GM23248 (cell line): ENCODE data around the gene ARL6IP1. TPM values are rescaled to one million over a fixed set of nuclear protein-coding genes. Genes with fewer than 3 reads are reported as not detected.

Experiments
- DNase-seq: peaks from one replicate; pipeline ENCODE4 v3.0.0-alpha.2; 2015
- H2AFZ ChIP-seq: fragments of 200-600 bp; sonication (generic); 2 replicates; pipeline ENCODE4 v1.6.1; 2016; ENCODE audit warnings: antibody characterized with exemption
- H3F3A ChIP-seq: fragments of 200-600 bp; sonication (generic); 2 replicates; pipeline ENCODE4 v1.6.1; 2016; ENCODE audit warnings: mild to moderate bottlenecking, antibody characterized with exemption, mixed run types; ENCODE audit not compliant: insufficient read depth
- H3K27ac ChIP-seq: fragments of 200-600 bp; sonication (generic); 2 replicates; pipeline ENCODE4 v1.5.1; 2016; ENCODE audit warnings: mild to moderate bottlenecking
- H3K27me3 ChIP-seq: fragments of 200-600 bp; sonication (generic); replicated peaks from 2 replicates; pipeline ENCODE4 v1.6.1; 2016; ENCODE audit warnings: mild to moderate bottlenecking; ENCODE audit not compliant: insufficient read depth
- H3K36me3 ChIP-seq: fragments of 200-600 bp; sonication (generic); 2 replicates; pipeline ENCODE4 v1.6.1; 2016; ENCODE audit warnings: low read depth, mild to moderate bottlenecking
- H3K4me1 ChIP-seq: fragments of 200-600 bp; sonication (generic); 2 replicates; pipeline ENCODE4 v1.6.1; 2016; ENCODE audit warnings: mild to moderate bottlenecking; ENCODE audit not compliant: insufficient read depth
- H3K4me2 ChIP-seq: fragments of 200-600 bp; sonication (generic); one replicate; pipeline ENCODE4 v1.6.1; 2016; ENCODE audit warnings: mild to moderate bottlenecking; ENCODE audit not compliant: unreplicated experiment
- H3K4me3 ChIP-seq: fragments of 200-600 bp; sonication (generic); 2 replicates; pipeline ENCODE4 v1.5.1; 2016; ENCODE audit warnings: mild to moderate bottlenecking
- H3K79me2 ChIP-seq: fragments of 200-600 bp; sonication (generic); 2 replicates; pipeline ENCODE4 v1.6.1; 2016; ENCODE audit warnings: mild to moderate bottlenecking; ENCODE audit not compliant: insufficient read depth
- H3K9ac ChIP-seq: fragments of 200-600 bp; sonication (generic); 2 replicates; pipeline ENCODE4 v1.6.1; 2016; ENCODE audit warnings: mild to moderate bottlenecking
- H3K9me2 ChIP-seq: fragments of 200-600 bp; sonication (generic); 2 replicates; pipeline ENCODE4 v1.6.1; 2016; ENCODE audit warnings: mixed run types, mild to moderate bottlenecking, moderate library complexity; ENCODE audit not compliant: insufficient read depth
- H3K9me3 ChIP-seq: fragments of 200-600 bp; sonication (generic); one replicate; pipeline ENCODE4 v1.6.1; 2017; ENCODE audit warnings: low read depth
- H4K20me1 ChIP-seq: fragments of 200-600 bp; sonication (generic); 2 replicates; pipeline ENCODE4 v1.6.0; 2016; ENCODE audit not compliant: insufficient read depth
- EZH2 ChIP-seq: fragments of 200-600 bp; sonication (generic); IDR thresholded peaks from 2 replicates; pipeline ENCODE4 v1.6.1; 2018; ENCODE audit warnings: antibody characterized with exemption, mild to moderate bottlenecking; ENCODE audit not compliant: insufficient read depth, poor library complexity, severe bottlenecking
- EZH2phosphoT487 ChIP-seq: fragments of 200-600 bp; sonication (generic); IDR thresholded peaks from 2 replicates; pipeline ENCODE4 v1.6.1; 2018; ENCODE audit warnings: antibody characterized with exemption, moderate library complexity, mild to moderate bottlenecking, low read depth; ENCODE audit not compliant: insufficient read depth
- WGBS, 2 experiments: methylation state at CpG; one replicate each; pipeline ENCODE4 v1.1.6; 2015 to 2017; ENCODE audit warnings: low lambda C conversion rate in 2 of 2, low coverage in 1 of 2; ENCODE audit errors: missing lambda C conversion rate in 2 of 2; 5-methylcytosine and 5-hydroxymethylcytosine counted together
- in situ Hi-C: fragments of 300-500 bp; cut with MboI; formaldehyde crosslinking; loops from 2 replicates; pipeline ENCODE4 v1.15.0; 2020
- polyA plus RNA-seq: library from polyadenylated mRNA; unstranded; fragments of >200 nt; fragmentation: Nextera tagmentation; extraction: Ambion mirVana; gene quantifications from 2 replicates; pipeline ENCODE4 v1.2.1, GENCODE V29; 2016
- total RNA-seq: library from RNA; depleted of rRNA; stranded (reverse); fragments of >200 nt; shearing (Covaris generic); gene quantifications from 2 replicates; pipeline ENCODE4 v1.2.3, GENCODE V29; 2014

ARL6IP1 gene
- total and polyA plus RNA-seq, 2 experiments from 2014 or later: 131 to 201 TPM

DNA sequence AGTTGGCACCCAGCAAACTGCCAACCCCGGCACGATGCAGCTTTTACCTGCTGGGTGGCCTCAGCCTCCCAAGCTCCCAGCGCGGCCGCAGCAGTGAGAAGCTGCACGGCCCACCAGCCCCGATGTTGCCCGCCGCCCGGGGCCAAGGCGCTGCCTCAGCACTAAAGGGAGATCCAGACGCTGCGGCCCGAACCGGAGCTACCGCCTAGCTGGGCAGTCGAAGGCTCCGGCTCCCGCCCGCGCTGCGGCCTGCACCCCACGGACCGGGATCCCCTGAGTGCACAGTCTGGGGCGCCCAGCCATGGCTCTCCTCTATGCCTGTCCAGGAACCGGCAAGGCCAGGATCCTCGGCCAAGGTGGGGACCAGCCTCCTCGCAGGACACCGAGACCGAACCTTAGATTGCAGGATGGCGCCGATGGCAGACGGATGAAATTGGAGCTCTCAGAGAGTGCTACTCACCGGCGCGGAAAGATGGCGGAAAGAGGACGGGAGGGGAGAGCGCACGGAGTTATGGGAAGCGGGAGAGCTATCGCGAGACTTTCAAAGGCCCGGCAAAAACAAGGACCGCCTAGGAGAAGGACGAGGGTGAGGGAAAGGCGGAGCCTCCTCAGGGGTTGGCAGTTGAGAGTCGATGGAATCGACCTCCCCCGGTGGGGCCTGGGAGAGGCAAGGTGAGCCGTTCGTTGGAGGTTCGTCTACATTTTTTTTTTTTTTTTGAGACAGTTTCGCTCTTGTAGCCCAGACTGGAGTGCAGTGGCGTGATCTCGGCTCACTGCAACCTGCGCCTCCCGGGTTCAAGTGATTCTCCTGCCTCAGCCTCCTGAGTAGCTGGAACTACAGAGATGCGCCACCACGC lies 11.3 kb downstream of the ARL6IP1 start, which contains the start of gene RPS15A:
TSS of gene RPS15A (minus strand) at position 485 of the 857 bp plus-strand sequence. CDS start 1,221 bp downstream, outside the sequence.
- TF ChIP-seq EZH2: no peak
- TF ChIP-seq EZH2phosphoT487: no peak
- in situ Hi-C loops: no loop called here
- H3K9me3 ChIP-seq: no peaks in the 10 kb centered on the region
- no peaks in the 10 kb centered on the region for H3K27me3 ChIP-seq
- peaks cover 33% of the 10 kb centered on the region for H4K20me1 ChIP-seq
- H3K27ac ChIP-seq: peak within 1 kb of the TSS; percentile 69
- 2% methylated on average over 51 to 54 of the region's 60 CpGs for WGBS, 2 experiments
- H3K79me2 ChIP-seq: peaks cover 68% of the 10 kb centered on the region
- peak within 1 kb of the TSS; percentile 91 for H3K4me2 ChIP-seq
- peaks cover 59% of the 10 kb centered on the region for H3K36me3 ChIP-seq
- H3K9ac ChIP-seq: peak within 1 kb of the TSS; percentile 95
- DNase-seq: peak; percentile 98
- H3K9me2 ChIP-seq: no peaks in the 10 kb centered on the region
- H2AFZ ChIP-seq: peak within 1 kb of the TSS; percentile 89
- H3K4me3 ChIP-seq: peak within 1 kb of the TSS; percentile 86
- H3F3A ChIP-seq: peaks cover 62% of the 10 kb centered on the region
- peaks cover 27% of the 10 kb centered on the region for H3K4me1 ChIP-seq

- Histone ChIP-seq H3K36me3 (peaks cover 59% of the 10 kb centered on the region), H2AFZ (no peak overlapping the region), H3K27ac (peak overlapping the region; percentile 69), H3K9me3 (no peaks in the 10 kb centered on the region), H3K27me3 (no peaks in the 10 kb centered on the region), H3K9ac (peak overlapping the region; percentile 95), H3F3A (peaks cover 65% of the 10 kb centered on the region), H3K4me2 (peak overlapping the region; percentile 91), H3K4me1 (peaks cover 27% of the 10 kb centered on the region), H4K20me1 (peaks cover 39% of the 10 kb centered on the region), H3K4me3 (peak overlapping the region; percentile 86), H3K9me2 (no peaks in the 10 kb centered on the region), H3K79me2 (peaks cover 68% of the 10 kb centered on the region)
- no peak for DNase-seq
- no peak for TF ChIP-seq EZH2phosphoT487
- 0 to 1% methylated on average over 5 of the region's 5 CpGs for WGBS, 2 experiments
- in situ Hi-C loops: no loop called here
These were observed 11.9 kb downstream of the ARL6IP1 start for GRCh38 chr16:18789515-18789849.

DNA sequence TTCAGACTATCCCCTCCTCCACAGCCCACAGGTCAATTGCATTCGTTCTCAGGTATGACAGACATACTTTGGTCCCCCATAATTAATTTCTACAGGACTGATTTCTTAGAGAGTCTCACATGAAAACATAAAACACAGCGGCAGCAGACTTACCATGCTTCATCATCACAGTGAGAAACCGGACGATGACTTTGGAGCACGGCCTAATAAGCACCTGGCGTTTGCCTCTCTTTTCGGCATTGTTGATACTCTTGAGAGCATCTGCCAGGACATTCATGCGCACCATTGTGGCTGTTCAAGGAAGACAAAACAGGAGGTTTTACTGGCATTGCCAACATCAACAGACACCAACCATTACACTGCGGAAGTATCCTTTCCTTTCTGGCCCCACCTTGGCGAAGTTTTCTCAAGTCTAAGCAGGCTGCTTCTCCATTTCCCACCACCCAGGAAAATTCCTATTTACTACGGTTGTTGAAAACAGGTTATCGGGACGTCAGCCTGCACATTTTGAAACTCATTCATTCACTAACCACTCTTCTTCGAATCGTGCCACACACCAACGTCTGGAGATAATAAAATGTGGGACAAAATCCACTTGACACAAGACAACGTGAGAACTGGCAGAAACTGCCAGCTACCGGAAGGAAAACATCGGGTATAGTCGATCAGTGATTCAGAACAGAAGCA lies 12.4 kb downstream of the ARL6IP1 start:
- 9 to 10% methylated on average over 20 of the region's 20 CpGs for WGBS, 2 experiments
- peaks cover 27% of the 10 kb centered on the region for H3K4me1 ChIP-seq
- no peak overlapping the region for H2AFZ ChIP-seq
- no peaks in the 10 kb centered on the region for H3K9me3 ChIP-seq
- H3F3A ChIP-seq: peaks cover 65% of the 10 kb centered on the region
- peaks cover 68% of the 10 kb centered on the region for H3K79me2 ChIP-seq
- in situ Hi-C loops: no loop called here
- peaks cover 58% of the 10 kb centered on the region for H3K36me3 ChIP-seq
- H3K27me3 ChIP-seq: no peaks in the 10 kb centered on the region
- peak overlapping the region; percentile 91 for H3K4me2 ChIP-seq
- TF ChIP-seq EZH2 (no peak), EZH2phosphoT487 (no peak)
- H3K4me3 ChIP-seq: peak overlapping the region; percentile 86
- peak overlapping the region; percentile 95 for H3K9ac ChIP-seq
- peak; percentile 48 for DNase-seq
- H3K27ac ChIP-seq: peak overlapping the region; percentile 69
- peaks cover 44% of the 10 kb centered on the region for H4K20me1 ChIP-seq
- no peaks in the 10 kb centered on the region for H3K9me2 ChIP-seq

DNA sequence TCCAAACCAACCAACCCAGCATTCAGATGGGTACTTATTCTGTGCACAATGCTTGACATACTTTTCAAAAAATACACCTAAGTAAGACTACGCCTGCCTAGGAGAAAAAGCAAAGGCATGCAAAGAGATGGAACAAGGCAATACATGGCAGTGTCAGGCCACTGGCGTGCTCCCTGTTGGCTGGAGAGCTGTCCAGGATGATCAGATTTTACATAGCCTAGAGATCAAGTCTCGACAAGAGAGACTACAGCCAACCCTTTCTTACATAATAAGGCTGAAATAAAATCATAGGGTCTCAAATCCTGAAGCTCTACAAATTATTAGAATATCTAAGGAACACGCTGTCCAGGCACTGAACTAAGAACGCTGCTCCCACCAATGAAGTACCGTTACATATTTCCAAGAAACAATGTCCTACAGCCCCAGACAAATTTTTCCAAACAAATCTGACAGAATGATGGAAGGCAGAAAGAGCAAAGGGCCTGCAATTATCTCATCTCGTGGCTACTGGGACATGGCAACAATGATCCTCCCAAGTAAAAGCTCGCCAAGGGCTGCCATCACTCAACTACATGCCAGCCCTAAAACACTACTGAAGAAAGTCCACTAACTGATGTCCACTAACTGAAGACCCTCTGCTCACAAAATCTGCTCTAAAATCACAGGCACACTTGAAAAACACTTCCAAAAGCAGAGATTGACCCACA lies 16.3 kb downstream of the ARL6IP1 start:
- no peak overlapping the region for H2AFZ ChIP-seq
- TF ChIP-seq EZH2 (no peak), EZH2phosphoT487 (no peak)
- no peak overlapping the region for H3K9ac ChIP-seq
- in situ Hi-C loops: no loop called here
- peaks cover 79% of the 10 kb centered on the region for H3K79me2 ChIP-seq
- H3F3A ChIP-seq: peaks cover 51% of the 10 kb centered on the region
- no peak for DNase-seq
- peaks cover 27% of the 10 kb centered on the region for H3K4me1 ChIP-seq
- no peaks in the 10 kb centered on the region for H3K9me2 ChIP-seq
- H3K4me3 ChIP-seq: no peak overlapping the region
- 80 to 82% methylated on average over 8 of the region's 8 CpGs for WGBS, 2 experiments
- H3K27me3 ChIP-seq: no peaks in the 10 kb centered on the region
- peaks cover 55% of the 10 kb centered on the region for H4K20me1 ChIP-seq
- H3K36me3 ChIP-seq: peaks cover 61% of the 10 kb centered on the region
- H3K9me3 ChIP-seq: no peaks in the 10 kb centered on the region
- H3K27ac ChIP-seq: no peak overlapping the region
- H3K4me2 ChIP-seq: peak overlapping the region; percentile 17
